Activated CD8-positive, alpha-beta memory T cell treated with anti-CD3 and anti-CD28 coated beads for 36 hours (primary cell): ENCODE measurements around the gene ITGA5. TPM values are rescaled to one million over a fixed set of nuclear protein-coding genes. Genes with fewer than 3 reads are reported as not detected.

Experiments used
- CTCF ChIA-PET: fragments of 350-600 bp; sonication (Branson Sonifier 250); formaldehyde crosslinking; loops from one replicate; lab custom pipeline; 2021; ENCODE audit warnings: antibody characterized with exemption; lab: Charles Lee
- POLR2A ChIA-PET: fragments of 350-600 bp; sonication (Branson Sonifier 250); formaldehyde crosslinking; loops from one replicate; lab custom pipeline; 2021; ENCODE audit warnings: antibody characterized with exemption; lab: Charles Lee
- total RNA-seq, 2 experiments: library from RNA; stranded (reverse); gene quantifications; one replicate each; pipeline ENCODE4 v1.2.3, GENCODE V29; 2021

The ITGA5 gene
- total RNA-seq: 10 to 100 TPM; 22.1 to 22.6 TPM

GRCh38 chr12:54419088-54419887, at the start of gene ITGA5:
Gene ITGA5 (minus strand): TSS chr12:54419266. CDS start chr12:54419198, 68 bp downstream.
- ChIA-PET CTCF (interaction anchor here (1.0 to 12.0 kb wide), 6 partner anchors 9 to 40 kb away, joined by 3 to 146 read pairs (median 6); no protein-coding TSS in a partner anchor), POLR2A (interaction anchor here (1.7 kb wide), 1 partner anchor 20 kb away, joined by 4 read pairs; no protein-coding TSS in a partner anchor)

DNA sequence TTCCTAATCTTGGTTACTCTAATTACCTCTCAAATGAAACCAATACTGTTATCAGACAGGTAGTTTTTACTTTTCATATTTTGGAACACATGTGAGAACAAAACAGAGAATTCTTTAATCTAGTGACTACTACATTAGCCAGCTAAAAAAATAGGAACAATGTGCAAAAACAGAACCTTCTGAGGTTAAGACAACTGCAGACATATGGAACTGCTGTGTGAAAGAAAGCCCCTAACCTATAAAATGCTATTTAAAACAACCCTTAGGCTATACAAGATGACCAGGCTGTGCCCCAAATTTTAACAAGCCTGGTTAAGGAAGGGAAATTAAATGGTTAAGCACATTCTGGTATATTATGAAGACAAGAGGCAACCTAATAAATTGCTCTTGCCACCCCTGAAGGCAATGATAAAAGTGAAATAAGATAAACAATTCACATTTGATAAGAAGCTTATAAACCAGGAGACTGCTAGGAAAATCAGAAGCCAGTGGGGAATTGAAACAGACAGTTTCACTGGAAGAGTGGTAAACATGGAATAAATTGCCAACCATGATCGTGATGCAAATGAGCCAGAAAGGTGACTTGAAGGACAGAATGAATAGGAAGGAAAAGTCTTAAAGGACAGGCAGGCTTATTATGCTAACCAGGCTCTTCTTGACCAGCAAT, 46.9 kb upstream of the ITGA5 start:
- CTCF ChIA-PET: interaction anchor here (0.6 to 1.1 kb wide), 4 partner anchors 87 to 768 kb away, joined by 3 to 4 read pairs (median 3); no protein-coding TSS in a partner anchor
- POLR2A ChIA-PET: interaction anchor here (0.7 kb wide), 1 partner anchor 1754 kb away, joined by 7 read pairs; no protein-coding TSS in a partner anchor

DNA sequence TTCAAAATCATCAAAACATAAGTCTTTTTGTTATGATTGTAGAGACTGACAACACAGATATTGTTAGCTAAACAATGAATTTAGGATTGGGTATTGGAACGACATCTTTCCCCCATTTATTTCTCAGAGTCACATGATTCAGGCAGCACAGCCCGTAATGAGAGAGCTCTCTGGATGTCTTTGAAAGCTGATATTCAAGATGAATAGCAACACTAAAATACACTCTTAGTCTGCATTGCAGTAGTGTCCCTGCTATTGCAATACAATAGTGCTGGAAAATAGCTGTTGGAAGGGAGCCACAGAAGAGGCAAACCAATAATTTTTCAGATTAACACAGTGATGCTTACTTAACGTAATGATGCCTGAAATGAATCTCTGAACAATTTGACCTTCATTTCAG, 44.4 kb upstream of the ITGA5 start:
- CTCF ChIA-PET: interaction anchor here (0.8 to 1.6 kb wide), 3 partner anchors 22 to 383 kb away, joined by 3 read pairs; no protein-coding TSS in a partner anchor
- POLR2A ChIA-PET: no interaction called here

DNA sequence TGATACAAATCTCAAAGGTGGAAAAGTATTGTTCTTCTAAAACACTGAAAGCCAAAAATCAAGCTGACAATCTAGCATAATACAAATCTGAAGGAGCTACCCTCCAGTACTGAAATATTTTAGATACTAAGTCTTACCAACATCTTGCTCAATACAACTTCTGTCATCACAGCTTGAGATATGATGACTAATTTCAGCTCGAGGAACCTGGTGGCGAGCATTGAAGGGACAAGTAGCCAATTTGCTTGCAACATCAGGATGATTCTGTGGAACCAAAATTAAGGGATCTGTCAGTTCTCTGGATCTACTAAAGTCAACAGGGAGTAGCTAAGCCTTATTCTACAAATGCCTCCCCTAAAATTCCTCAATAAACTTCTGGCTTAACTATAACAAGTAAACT, 44.0 kb upstream of the ITGA5 start:
- ChIA-PET CTCF (interaction anchor here (0.8 to 1.6 kb wide), 3 partner anchors 22 to 382 kb away, joined by 3 read pairs; no protein-coding TSS in a partner anchor), POLR2A (no interaction called here)

DNA sequence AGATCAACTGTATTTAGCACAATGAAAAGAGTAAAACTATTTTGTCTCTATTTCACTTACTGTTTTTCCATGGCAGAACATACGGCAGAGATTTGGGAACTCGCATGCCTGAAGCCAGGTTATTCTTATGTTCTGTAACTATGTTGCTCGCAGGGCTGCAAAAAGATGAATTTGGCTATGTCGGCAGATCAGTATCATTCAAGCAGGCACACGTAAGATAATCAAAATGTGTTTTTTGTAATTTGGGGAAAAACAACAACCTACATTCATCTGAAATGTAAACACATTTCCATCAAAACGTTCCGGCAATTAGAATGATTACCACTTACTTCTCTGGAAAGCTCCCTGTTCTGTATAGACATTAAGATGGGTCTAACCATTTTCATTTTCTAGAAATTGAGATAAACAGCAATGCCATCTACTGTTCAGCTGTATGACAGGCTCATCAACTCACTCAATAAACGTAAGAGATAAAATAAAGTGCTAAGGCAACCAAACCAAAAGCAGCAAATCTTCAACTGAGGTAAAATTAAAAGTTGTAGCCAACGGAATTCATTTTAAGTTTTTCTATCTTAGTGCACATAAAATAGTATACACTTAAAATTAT, 41.4 kb upstream of the ITGA5 start:
- ChIA-PET POLR2A (no interaction called here), CTCF (interaction anchor here (1.3 kb wide), 1 partner anchor 11 kb away, joined by 3 read pairs; no protein-coding TSS in a partner anchor)

DNA sequence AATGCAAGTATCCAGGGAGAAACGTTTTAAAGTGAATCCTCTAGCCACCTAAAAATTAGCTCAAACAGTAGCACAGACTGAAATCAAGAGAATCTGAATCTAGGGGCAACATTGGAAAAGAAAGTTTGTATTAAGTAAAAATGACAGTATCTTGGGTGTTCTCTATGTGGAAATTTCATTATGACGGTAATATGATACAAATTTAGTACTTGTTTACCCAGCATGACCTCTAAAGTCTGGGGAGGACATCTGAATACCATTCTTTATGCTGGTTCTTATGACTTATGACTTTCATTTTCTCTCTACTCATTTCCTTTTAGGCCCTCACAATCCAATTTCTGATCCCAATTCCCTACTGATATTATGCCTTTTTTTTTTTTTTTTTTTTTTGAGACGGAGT, 40.3 kb upstream of the ITGA5 start:
- ChIA-PET CTCF (interaction anchor here (0.6 kb wide), 1 partner anchor 204 kb away, joined by 3 read pairs; no protein-coding TSS in a partner anchor), POLR2A (no interaction called here)

- ChIA-PET CTCF (no interaction called here), POLR2A (no interaction called here)
Observed at GRCh38 chr12:54455760-54456469, 36.8 kb upstream of the ITGA5 start.

- ChIA-PET CTCF (interaction anchor here (1.8 to 2.2 kb wide), 2 partner anchors 13 to 53 kb away, joined by 7 to 9 read pairs; no protein-coding TSS in a partner anchor), POLR2A (no interaction called here)
Observed at GRCh38 chr12:54452628-54453027, 33.6 kb upstream of the ITGA5 start.

DNA sequence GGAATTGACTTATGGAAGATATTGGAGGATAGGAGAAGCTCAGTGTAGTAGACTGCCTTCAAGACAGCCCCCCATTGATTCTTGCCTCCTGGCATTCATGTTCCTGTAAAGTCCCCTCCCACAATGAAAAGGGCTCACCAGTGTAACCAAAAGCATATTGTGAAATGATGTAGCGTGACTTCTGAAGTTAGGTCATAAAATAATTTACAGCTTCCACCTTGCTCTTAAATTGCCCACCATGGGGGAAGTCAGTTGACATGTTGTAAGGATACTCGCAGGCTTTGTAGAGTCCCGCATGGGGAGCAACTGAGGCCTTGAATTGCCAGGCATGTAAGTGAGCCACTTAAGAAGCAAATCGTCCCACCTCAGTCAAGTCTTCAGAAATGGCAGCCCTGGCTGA, 29.3 kb upstream of the ITGA5 start:
- ChIA-PET POLR2A (no interaction called here), CTCF (interaction anchor here (1.2 to 1.5 kb wide), 2 partner anchors 9 to 49 kb away, joined by 3 to 5 read pairs; no protein-coding TSS in a partner anchor)

GRCh38 chr12:54447917-54448316, 28.9 kb upstream of the ITGA5 start:
- POLR2A ChIA-PET: no interaction called here
- CTCF ChIA-PET: interaction anchor here (1.2 to 1.5 kb wide), 2 partner anchors 9 to 49 kb away, joined by 3 to 5 read pairs; no protein-coding TSS in a partner anchor

DNA sequence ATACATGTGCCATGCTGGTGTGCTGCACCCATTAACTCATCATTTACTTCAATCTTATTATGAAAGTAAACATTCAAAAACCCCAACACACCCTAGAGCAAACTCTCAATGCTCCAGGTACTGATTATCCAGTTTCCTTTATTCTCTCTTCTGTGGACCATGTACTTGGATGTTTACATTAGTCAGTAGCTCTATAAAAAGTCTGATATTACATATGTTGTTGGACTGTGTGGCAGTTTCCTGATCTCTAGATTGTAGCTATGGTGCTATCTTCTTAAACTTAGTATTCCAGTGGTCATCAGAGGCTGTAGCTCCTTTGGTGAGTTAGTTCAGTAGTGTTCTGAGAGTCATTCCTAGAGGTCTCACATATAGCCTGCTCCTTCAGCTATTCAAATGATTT, 25.1 kb upstream of the ITGA5 start:
- ChIA-PET POLR2A (interaction anchor here (0.7 kb wide), 1 partner anchor 60 kb away, joined by 3 read pairs; no protein-coding TSS in a partner anchor), CTCF (interaction anchor here (1.5 to 1.7 kb wide), 3 partner anchors 45 to 65 kb away, joined by 5 to 6 read pairs (median 6); no protein-coding TSS in a partner anchor)

DNA sequence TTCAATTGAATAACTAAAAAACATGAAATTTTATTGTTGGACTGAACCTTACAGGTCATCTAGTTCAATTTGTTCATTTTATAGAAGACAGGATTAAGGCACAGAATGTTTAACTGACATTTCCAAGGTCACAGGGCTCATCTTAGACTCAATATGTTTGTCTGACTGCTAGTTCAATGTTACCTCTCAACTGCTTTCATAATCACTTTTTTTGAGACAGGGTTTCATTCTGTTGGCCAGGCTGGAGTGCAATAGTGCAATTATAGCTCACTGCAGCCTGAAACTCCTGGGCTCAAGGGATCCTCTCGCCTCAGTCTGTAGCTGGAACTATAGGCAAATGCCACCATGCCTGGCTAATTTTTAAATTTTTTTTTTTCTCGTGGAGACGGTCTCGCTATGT, 24.4 kb upstream of the ITGA5 start:
- POLR2A ChIA-PET: no interaction called here
- CTCF ChIA-PET: interaction anchor here (0.9 to 1.6 kb wide), 4 partner anchors 13 to 64 kb away, joined by 3 to 6 read pairs (median 5); no protein-coding TSS in a partner anchor

DNA sequence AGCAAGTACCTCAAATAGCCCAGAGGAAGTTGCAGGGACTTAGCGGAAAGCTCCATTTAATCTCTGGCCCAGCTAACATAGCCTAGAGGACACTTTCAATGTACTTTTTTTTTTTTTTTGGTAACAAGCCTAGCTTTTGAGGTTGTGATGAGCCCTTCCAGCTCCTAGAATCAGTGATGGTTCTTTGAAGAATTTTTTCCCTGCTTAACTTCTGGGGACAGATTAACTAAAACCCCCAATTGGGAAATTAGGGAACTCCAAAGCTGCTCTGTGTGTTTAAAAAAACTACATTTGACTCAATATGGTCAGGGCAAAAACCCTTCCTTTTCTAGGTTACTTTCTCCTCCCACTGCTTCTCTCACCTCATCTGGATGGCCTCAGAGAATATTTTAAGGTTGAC, 23.9 kb upstream of the ITGA5 start:
- ChIA-PET POLR2A (no interaction called here), CTCF (interaction anchor here (0.9 to 1.4 kb wide), 3 partner anchors 13 to 43 kb away, joined by 3 to 5 read pairs (median 3); no protein-coding TSS in a partner anchor)

GRCh38 chr12:54442099-54442498, 23.0 kb upstream of the ITGA5 start:
- POLR2A ChIA-PET: no interaction called here
- CTCF ChIA-PET: interaction anchor here (1.2 to 1.4 kb wide), 2 partner anchors 40 to 43 kb away, joined by 3 to 5 read pairs; no protein-coding TSS in a partner anchor

DNA sequence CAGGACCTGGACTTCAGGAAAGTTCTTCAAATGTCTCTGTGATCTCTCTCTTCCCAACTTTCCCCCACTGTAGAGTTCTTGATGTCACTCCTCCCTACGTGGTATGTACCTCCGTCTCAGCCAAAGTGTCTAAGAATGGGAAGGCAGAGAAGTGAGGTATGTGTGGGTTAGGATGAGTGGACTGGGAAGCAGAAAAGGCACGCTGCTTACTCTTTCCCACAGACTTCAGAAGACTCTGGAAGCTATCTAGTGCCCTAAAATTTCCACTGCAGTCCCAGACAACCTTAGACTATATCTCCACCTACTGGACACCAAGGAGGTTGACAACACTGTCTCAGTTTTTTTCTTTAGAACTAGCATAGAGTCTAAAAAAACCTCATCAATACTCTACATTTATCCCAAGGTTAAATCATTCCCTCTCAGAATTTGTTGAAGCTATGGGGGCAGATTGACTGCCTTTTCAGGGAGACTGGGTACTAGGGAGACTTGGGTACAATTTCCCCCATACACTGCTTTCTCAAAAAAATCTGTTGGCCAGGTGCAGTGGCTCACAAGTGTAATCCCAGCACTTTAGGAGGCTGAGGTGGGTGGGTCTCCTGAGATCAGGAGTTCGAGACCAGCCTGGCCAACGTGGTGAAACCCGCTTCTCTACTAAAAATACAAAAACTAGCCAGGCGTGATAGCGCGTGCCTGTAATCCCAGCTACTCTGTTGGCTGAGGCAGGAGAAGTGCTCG, 20.6 kb upstream of the ITGA5 start:
- POLR2A ChIA-PET: interaction anchor here (1.0 kb wide), 1 partner anchor 40 kb away, joined by 4 read pairs; no protein-coding TSS in a partner anchor
- CTCF ChIA-PET: interaction anchor here (0.7 to 6.6 kb wide), 18 partner anchors 8 to 224 kb away, joined by 3 to 165 read pairs (median 4); partner anchors contain the start of gene ITGA5

DNA sequence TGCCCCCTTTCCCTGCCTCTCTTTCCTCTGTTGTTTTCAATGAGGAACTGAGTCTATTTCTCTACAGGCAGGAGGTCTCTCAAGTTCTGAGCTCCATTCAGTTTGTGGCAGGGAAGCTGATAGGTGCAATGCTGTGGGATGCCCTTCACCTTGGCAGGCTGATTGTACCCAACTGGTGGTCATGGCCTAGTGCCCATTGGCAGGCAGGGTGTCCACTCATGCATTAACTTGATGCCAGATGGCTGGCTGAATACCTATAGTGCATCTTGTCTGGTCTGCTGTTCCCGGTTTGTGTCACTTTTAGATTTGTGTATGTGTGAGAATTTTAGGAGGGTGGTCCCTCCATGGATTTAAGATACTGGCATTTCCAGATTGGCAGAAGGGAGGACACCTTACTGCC, 20.0 kb upstream of the ITGA5 start:
- CTCF ChIA-PET: interaction anchor here (0.7 to 6.6 kb wide), 18 partner anchors 9 to 223 kb away, joined by 3 to 165 read pairs (median 4); partner anchors contain the start of gene ITGA5
- POLR2A ChIA-PET: interaction anchor here (1.0 kb wide), 1 partner anchor 40 kb away, joined by 4 read pairs; no protein-coding TSS in a partner anchor

DNA sequence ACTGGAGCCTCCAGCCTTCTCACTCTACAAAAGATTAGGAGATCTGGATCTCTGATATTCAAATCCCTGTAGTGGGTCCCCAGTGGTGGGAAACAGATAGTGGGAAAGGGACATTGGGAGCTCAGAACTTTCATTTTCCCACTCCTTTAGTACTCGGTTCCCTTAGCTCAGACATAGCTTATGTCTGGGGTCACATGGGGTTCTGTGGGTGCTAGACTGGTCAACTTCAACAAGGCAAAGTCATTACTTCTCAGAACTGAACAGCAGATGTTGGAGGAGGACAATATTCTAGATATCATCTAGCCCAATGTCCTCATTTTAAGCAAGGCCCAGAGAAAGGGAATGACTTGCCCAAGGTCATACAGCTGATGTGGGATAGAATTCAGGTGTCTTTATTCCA, 19.5 kb upstream of the ITGA5 start:
- ChIA-PET POLR2A (no interaction called here), CTCF (interaction anchor here (1.0 to 6.6 kb wide), 11 partner anchors 9 to 223 kb away, joined by 3 to 165 read pairs (median 9); partner anchors contain the start of gene ITGA5)
